ENCODE measurements around the gene ATXN7L3.

DNA sequence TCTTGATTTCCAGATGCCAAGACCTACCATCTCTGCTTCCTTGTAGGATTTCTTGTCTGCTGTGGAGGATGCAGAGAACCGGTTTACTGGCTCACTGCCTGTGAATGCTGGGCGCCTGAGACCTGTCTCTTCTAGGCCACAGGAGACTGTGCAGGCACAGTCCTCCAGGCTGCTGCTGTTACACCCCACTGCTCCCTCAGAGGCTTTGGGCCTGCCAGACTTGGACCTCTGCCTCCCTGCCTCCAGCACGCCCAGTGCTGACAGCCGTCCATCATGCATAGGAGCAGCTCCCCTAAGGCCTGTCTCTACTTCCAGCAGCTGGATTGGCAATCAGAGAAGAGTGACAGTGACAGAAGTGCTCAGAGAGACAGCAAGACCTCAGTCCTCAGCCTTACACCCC is 51.9 kb downstream of the ATXN7L3 start:
- TF ChIP-seq, protein P1, sequence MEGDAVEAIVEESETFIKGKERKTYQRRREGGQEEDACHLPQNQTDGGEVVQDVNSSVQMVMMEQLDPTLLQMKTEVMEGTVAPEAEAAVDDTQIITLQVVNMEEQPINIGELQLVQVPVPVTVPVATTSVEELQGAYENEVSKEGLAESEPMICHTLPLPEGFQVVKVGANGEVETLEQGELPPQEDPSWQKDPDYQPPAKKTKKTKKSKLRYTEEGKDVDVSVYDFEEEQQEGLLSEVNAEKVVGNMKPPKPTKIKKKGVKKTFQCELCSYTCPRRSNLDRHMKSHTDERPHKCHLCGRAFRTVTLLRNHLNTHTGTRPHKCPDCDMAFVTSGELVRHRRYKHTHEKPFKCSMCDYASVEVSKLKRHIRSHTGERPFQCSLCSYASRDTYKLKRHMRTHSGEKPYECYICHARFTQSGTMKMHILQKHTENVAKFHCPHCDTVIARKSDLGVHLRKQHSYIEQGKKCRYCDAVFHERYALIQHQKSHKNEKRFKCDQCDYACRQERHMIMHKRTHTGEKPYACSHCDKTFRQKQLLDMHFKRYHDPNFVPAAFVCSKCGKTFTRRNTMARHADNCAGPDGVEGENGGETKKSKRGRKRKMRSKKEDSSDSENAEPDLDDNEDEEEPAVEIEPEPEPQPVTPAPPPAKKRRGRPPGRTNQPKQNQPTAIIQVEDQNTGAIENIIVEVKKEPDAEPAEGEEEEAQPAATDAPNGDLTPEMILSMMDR (IDR thresholded peaks at IDR 0.05), result no peak
- TF ChIP-seq POLR2A (IDR thresholded peaks at IDR 0.05), result no peak
